Measurements from ENCODE around the gene TRHDE. TPM values are rescaled to one million over a fixed set of nuclear protein-coding genes. Genes with fewer than 3 reads are reported as not detected.

TRHDE gene
- total and polyA plus RNA-seq, 4 donors: 0.13 to 2.3 (median 1.0) TPM

DNA sequence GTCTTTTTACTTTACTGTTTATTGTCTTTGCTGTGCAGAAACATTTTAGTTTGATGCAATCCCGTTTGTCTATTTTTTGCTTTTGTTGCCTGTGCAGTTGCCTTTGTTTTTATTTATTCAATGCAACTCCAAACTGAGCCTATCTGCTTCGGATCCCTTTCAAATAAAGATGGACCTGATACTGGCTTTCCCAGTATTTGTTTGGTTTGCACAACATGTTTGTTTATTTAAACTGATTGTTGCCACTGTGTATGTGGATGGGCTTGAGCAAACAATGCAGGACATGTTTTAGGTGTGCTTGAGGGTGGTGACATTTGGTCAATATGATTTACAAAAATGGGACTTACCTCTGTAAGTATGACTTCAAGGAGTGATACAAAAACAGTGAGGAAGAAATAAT, 6.7 kb downstream of the TRHDE start:
- ATAC-seq (ENCODE audit: low FRiP score) (no peak), DNase-seq (no peak)
- Histone ChIP-seq H3K9me3 (ENCODE audit: control insufficient read depth, low read length) (no peaks in the 10 kb centered on the region), H3K27me3 (ENCODE audit: control insufficient read depth in 1 of 2, insufficient read depth in 2 of 2, low read length in 1 of 2) (no peaks in the 10 kb centered on the region), H3K4me3 (ENCODE audit: low read length in 2 of 2) (no peak overlapping the region), H3K4me1 (ENCODE audit: control insufficient read depth in 1 of 2, insufficient read depth in 2 of 2, low read length in 2 of 2) (no peaks in the 10 kb centered on the region), H3K27ac (ENCODE audit: low read depth in 1 of 2, low read length in 2 of 2) (no peak overlapping the region), H3K36me3 (ENCODE audit: control insufficient read depth in 1 of 2, insufficient read depth in 2 of 2, low read length in 1 of 2) (no peaks in the 10 kb centered on the region)
- 47 to 50% methylated on average over 2 of the region's 2 CpGs for WGBS, 2 donors
- intact Hi-C loops (cut with DNase I): no loop called here

DNA sequence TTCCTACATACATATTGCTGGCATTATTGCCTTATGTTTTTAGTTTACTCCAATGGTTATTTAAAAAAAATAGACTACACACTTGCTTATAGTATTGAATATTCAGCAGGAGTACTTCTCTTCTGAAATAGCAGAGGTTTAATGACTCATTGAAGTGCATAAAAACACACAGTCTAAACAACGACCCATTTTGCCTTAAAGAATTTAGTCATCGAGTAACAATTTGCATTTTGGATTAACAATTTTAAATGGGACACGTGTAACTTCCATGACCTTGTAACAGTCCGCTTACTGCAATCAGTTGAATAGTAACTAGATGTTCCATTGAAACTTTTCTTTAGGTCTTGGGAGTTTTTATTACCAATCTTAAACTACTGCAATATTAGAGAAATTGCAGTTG, 9.0 kb downstream of the TRHDE start:
- 68 to 72% methylated on average over 4 of the region's 4 CpGs for WGBS, 2 donors
- H3K27me3 ChIP-seq (ENCODE audit: control insufficient read depth in 1 of 2, insufficient read depth in 2 of 2, low read length in 1 of 2): no peaks in the 10 kb centered on the region
- no peaks in the 10 kb centered on the region for H3K4me1 ChIP-seq (ENCODE audit: control insufficient read depth in 1 of 2, insufficient read depth in 2 of 2, low read length in 2 of 2)
- DNase-seq (no peak), ATAC-seq (ENCODE audit: low FRiP score) (no peak)
- no peaks in the 10 kb centered on the region for H3K9me3 ChIP-seq (ENCODE audit: control insufficient read depth, low read length)
- intact Hi-C loops (cut with DNase I): no loop called here
- H3K27ac ChIP-seq (ENCODE audit: low read depth in 1 of 2, low read length in 2 of 2): no peak overlapping the region
- no peak overlapping the region for H3K4me3 ChIP-seq (ENCODE audit: low read length in 2 of 2)
- H3K36me3 ChIP-seq (ENCODE audit: control insufficient read depth in 1 of 2, insufficient read depth in 2 of 2, low read length in 1 of 2): no peaks in the 10 kb centered on the region

DNA sequence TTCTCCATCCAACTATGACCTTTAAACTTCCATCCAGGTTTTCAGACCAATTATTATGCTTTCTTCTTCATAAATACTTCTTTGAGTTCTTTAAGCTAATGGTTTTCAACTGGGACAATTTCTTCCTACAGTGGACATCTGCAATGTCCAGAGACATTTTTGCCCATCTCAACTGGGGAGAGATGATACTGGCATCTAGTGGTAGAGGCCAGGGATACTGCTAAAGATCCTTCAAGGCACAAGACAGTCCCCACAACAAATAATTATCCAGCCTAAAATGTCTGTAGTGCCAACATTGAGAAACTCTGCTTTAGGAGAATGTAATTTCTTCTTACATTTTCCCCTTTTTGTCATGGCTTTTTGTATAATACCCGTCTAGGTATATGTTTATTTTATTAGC, 10.6 kb downstream of the TRHDE start:
- no peak for DNase-seq
- no peak for ATAC-seq (ENCODE audit: low FRiP score)
- H3K4me3 ChIP-seq (ENCODE audit: low read length in 2 of 2): no peak overlapping the region
- no peak overlapping the region for H3K27ac ChIP-seq (ENCODE audit: low read depth in 1 of 2, low read length in 2 of 2)
- 84 to 96% methylated on average over 1 of the region's 1 CpG for WGBS, 2 donors
- H3K36me3 ChIP-seq (ENCODE audit: control insufficient read depth in 1 of 2, insufficient read depth in 2 of 2, low read length in 1 of 2): no peaks in the 10 kb centered on the region
- intact Hi-C loops (cut with DNase I): no loop called here
- no peaks in the 10 kb centered on the region for H3K4me1 ChIP-seq (ENCODE audit: control insufficient read depth in 1 of 2, insufficient read depth in 2 of 2, low read length in 2 of 2)
- H3K9me3 ChIP-seq (ENCODE audit: control insufficient read depth, low read length): no peaks in the 10 kb centered on the region
- H3K27me3 ChIP-seq (ENCODE audit: control insufficient read depth in 1 of 2, insufficient read depth in 2 of 2, low read length in 1 of 2): no peaks in the 10 kb centered on the region

DNA sequence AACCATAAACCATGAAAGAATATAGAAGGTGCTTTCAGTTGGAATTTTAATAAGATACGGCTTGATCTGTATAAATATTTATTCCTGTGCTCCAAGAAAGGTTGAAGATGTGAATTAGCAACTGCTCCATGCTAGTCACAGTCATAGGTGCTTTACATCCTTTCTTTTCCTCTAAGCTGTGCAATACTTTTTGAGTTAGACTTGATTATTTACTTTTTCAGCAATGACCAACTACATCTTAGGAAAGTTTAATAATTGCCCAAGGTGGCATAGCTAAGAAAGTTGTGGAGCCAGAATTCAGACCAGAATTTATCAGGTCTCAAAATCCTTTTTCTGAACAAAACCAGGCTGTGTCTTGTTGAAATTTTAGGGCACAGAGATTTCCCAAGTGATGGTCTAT, 13.7 kb downstream of the TRHDE start:
- Histone ChIP-seq H3K36me3 (ENCODE audit: control insufficient read depth in 1 of 2, insufficient read depth in 2 of 2, low read length in 1 of 2) (no peaks in the 10 kb centered on the region), H3K27me3 (ENCODE audit: control insufficient read depth in 1 of 2, insufficient read depth in 2 of 2, low read length in 1 of 2) (no peaks in the 10 kb centered on the region), H3K27ac (ENCODE audit: low read depth in 1 of 2, low read length in 2 of 2) (no peak overlapping the region), H3K9me3 (ENCODE audit: control insufficient read depth, low read length) (no peaks in the 10 kb centered on the region), H3K4me3 (ENCODE audit: low read length in 2 of 2) (no peak overlapping the region), H3K4me1 (ENCODE audit: control insufficient read depth in 1 of 2, insufficient read depth in 2 of 2, low read length in 2 of 2) (no peaks in the 10 kb centered on the region)
- no peak for ATAC-seq (ENCODE audit: low FRiP score)
- 94 to 99% methylated on average over 1 of the region's 1 CpG for WGBS, 2 donors
- intact Hi-C loops (cut with DNase I): no loop called here
- no peak for DNase-seq

DNA sequence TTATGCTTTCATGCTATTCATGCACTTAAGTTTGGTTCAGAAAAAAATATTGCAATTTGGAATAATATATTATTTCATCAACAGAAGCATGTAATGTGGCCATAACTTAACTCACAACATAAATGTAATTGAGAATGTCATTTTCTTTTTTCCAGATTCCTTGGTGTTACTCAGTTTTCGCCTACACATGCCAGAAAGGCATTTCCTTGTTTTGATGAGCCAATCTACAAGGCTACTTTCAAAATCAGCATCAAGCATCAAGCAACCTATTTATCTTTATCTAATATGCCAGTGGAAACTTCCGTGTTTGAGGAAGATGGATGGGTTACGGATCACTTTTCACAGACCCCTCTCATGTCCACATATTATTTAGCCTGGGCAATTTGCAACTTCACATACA, 14.4 kb downstream of the TRHDE start:
- H3K27ac ChIP-seq (ENCODE audit: low read depth in 1 of 2, low read length in 2 of 2): no peak overlapping the region

DNA sequence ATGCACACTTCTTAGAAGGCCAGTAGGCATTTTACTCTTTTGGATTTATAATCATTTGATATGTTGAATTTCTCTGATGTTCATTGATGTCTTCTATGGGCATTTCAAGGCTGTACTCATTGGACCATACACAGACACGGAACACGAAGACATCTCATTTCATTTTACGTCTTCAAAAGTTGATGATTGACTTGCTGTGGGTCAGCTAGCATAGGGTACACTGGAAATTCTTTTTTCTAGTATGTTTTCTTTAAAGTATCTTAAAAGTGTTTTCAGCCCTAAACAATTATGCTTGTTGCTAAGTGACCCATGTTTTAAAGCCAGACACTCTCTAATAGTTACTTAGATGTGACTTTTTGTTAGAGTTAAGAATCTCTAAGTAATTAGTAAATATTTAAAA, 16.3 kb downstream of the TRHDE start:
- no peak for ATAC-seq (ENCODE audit: low FRiP score)
- DNase-seq: no peak
- WGBS, 2 donors: 94 to 95% methylated on average over 3 of the region's 3 CpGs
- no peaks in the 10 kb centered on the region for H3K4me1 ChIP-seq (ENCODE audit: control insufficient read depth in 1 of 2, insufficient read depth in 2 of 2, low read length in 2 of 2)
- no peak overlapping the region for H3K27ac ChIP-seq (ENCODE audit: low read depth in 1 of 2, low read length in 2 of 2)
- H3K27me3 ChIP-seq (ENCODE audit: control insufficient read depth in 1 of 2, insufficient read depth in 2 of 2, low read length in 1 of 2): no peaks in the 10 kb centered on the region
- no peak overlapping the region for H3K4me3 ChIP-seq (ENCODE audit: low read length in 2 of 2)
- H3K36me3 ChIP-seq (ENCODE audit: control insufficient read depth in 1 of 2, insufficient read depth in 2 of 2, low read length in 1 of 2): no peaks in the 10 kb centered on the region
- intact Hi-C loops (cut with DNase I): no loop called here
- no peaks in the 10 kb centered on the region for H3K9me3 ChIP-seq (ENCODE audit: control insufficient read depth, low read length)

More for the DNA sequence above, 14.4 kb downstream of the TRHDE start:
- Histone ChIP-seq H3K4me1 (ENCODE audit: control insufficient read depth in 1 of 2, insufficient read depth in 2 of 2, low read length in 2 of 2) (no peaks in the 10 kb centered on the region), H3K27me3 (ENCODE audit: control insufficient read depth in 1 of 2, insufficient read depth in 2 of 2, low read length in 1 of 2) (no peaks in the 10 kb centered on the region), H3K4me3 (ENCODE audit: low read length in 2 of 2) (no peak overlapping the region), H3K36me3 (ENCODE audit: control insufficient read depth in 1 of 2, insufficient read depth in 2 of 2, low read length in 1 of 2) (no peaks in the 10 kb centered on the region), H3K9me3 (ENCODE audit: control insufficient read depth, low read length) (no peaks in the 10 kb centered on the region)
- no peak for ATAC-seq (ENCODE audit: low FRiP score)
- DNase-seq: no peak
- intact Hi-C loops (cut with DNase I): no loop called here
- WGBS, 2 donors: 82 to 84% methylated on average over 3 of the region's 3 CpGs

DNA sequence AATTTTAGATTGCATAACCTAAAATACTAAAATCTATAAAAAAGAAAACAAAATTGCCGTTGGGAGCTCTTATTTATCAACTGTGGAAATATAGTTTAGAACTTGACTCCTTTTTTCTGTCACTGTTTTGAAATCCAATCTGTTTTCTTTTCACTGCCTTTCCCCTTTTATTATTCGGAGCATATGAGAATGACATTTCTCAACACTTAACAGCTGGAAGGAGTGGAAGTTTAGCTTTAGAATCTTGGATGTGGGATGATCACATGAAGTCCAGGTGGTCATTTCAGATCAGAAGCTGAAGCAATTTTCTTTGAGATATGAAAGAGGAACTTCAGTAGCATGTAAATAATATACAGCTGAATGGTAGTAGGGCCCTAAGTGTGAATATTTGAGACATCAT, 16.7 kb downstream of the TRHDE start:
- Histone ChIP-seq H3K4me1 (ENCODE audit: control insufficient read depth in 1 of 2, insufficient read depth in 2 of 2, low read length in 2 of 2) (no peaks in the 10 kb centered on the region), H3K36me3 (ENCODE audit: control insufficient read depth in 1 of 2, insufficient read depth in 2 of 2, low read length in 1 of 2) (no peaks in the 10 kb centered on the region), H3K27me3 (ENCODE audit: control insufficient read depth in 1 of 2, insufficient read depth in 2 of 2, low read length in 1 of 2) (no peaks in the 10 kb centered on the region), H3K9me3 (ENCODE audit: control insufficient read depth, low read length) (no peaks in the 10 kb centered on the region), H3K4me3 (ENCODE audit: low read length in 2 of 2) (no peak overlapping the region), H3K27ac (ENCODE audit: low read depth in 1 of 2, low read length in 2 of 2) (no peak overlapping the region)
- WGBS, 2 donors: 59 to 68% methylated on average over 2 of the region's 2 CpGs
- intact Hi-C loops (cut with DNase I): no loop called here
- DNase-seq (no peak), ATAC-seq (ENCODE audit: low FRiP score) (no peak)

DNA sequence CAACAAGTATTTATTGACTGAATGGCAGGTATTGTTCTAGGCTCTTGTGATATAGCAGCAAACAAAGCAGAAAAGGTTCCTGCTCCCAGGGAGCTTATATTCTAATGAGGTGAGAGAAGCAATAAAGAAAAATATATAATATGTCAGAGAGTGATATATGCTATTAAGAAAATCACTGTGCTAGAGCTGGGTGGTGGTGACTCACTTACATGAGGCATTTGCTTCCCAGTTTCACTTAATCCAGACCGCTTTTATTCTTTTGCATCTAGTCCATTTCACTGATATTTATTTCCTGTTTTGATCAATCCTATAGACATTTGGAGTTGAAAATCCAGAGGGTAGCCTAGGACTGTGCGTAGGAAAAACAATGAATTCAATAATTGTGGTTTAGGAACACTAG, 17.5 kb downstream of the TRHDE start:
- WGBS, 2 donors: 97 to 100% methylated on average over 2 of the region's 2 CpGs

DNA sequence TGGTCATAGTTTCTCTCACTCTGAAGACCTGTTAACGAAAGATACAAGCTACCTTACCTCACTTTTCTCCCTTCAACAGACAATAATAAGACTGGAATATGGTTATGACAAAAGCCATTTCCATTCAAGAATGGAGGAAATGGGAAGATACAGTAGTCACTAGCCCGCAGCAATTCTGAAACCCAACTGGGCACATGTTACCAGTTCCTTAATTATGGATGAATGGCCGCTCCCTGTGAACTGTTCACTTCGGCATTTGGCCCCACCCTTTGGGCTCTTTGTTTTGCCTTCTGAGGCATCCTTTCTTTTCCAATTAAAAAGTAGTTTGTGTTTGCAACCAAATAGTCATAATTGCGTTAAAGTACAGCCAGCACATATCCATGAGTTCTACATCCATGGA, 19.0 kb downstream of the TRHDE start:
- no peaks in the 10 kb centered on the region for H3K36me3 ChIP-seq (ENCODE audit: control insufficient read depth in 1 of 2, insufficient read depth in 2 of 2, low read length in 1 of 2)
- intact Hi-C loops (cut with DNase I): no loop called here
- WGBS, 2 donors: 96% methylated on average over 5 of the region's 5 CpGs
- ATAC-seq (ENCODE audit: low FRiP score) (no peak), DNase-seq (no peak)
- no peaks in the 10 kb centered on the region for H3K4me1 ChIP-seq (ENCODE audit: control insufficient read depth in 1 of 2, insufficient read depth in 2 of 2, low read length in 2 of 2)
- H3K9me3 ChIP-seq (ENCODE audit: control insufficient read depth, low read length): no peaks in the 10 kb centered on the region
- no peak overlapping the region for H3K4me3 ChIP-seq (ENCODE audit: low read length in 2 of 2)
- H3K27ac ChIP-seq (ENCODE audit: low read depth in 1 of 2, low read length in 2 of 2): no peak overlapping the region
- H3K27me3 ChIP-seq (ENCODE audit: control insufficient read depth in 1 of 2, insufficient read depth in 2 of 2, low read length in 1 of 2): no peaks in the 10 kb centered on the region

More for the DNA sequence above, 17.5 kb downstream of the TRHDE start:
- DNase-seq (no peak), ATAC-seq (ENCODE audit: low FRiP score) (no peak)
- Histone ChIP-seq H3K4me1 (ENCODE audit: control insufficient read depth in 1 of 2, insufficient read depth in 2 of 2, low read length in 2 of 2) (no peaks in the 10 kb centered on the region), H3K27ac (ENCODE audit: low read depth in 1 of 2, low read length in 2 of 2) (no peak overlapping the region), H3K4me3 (ENCODE audit: low read length in 2 of 2) (no peak overlapping the region), H3K27me3 (ENCODE audit: control insufficient read depth in 1 of 2, insufficient read depth in 2 of 2, low read length in 1 of 2) (no peaks in the 10 kb centered on the region), H3K9me3 (ENCODE audit: control insufficient read depth, low read length) (no peaks in the 10 kb centered on the region), H3K36me3 (ENCODE audit: control insufficient read depth in 1 of 2, insufficient read depth in 2 of 2, low read length in 1 of 2) (no peaks in the 10 kb centered on the region)
- intact Hi-C loops (cut with DNase I): no loop called here
